ENCODE data around the gene APEH. TPM values are rescaled to one million over a fixed set of nuclear protein-coding genes. Genes with fewer than 3 reads are reported as not detected.
A peak's percentile ranks its signal among the peaks of the same experiment; 100 is the strongest.

Gene APEH
- total and polyA plus RNA-seq, 9 of the 15 experiments (the other 6 are each of a cell fraction or from before 2014, with no cell fraction given), result 70.9 to 177 (median 117) TPM

DNA sequence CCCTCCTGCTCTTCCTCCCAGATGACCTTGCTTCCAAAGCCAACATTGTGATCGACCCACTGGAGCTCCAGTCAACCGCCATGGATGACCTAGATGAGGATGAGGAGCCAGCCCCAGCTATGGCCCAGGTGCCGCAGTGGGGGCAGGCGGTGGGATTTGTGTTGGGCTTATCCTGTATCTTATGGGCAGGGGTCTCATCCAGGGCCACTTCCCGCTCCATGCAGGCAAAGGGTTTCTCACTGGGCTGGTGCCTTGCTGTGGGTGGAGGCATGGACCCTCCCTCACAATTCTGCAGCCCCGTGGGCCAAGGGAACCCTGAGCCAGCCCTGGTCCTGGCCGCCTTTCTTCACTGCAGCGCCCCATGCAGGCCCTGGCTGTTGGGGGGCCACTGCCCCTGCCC lies 30.5 kb downstream of the APEH start:
- in situ Hi-C loops (cut with MboI) (loop anchor here (5.0 kb wide), 1 partner anchor 138 kb away; no protein-coding TSS in a partner anchor), intact Hi-C loops (cut with micrococcal nuclease) (loop anchor here (5.0 kb wide), 1 partner anchor 203 kb away; no protein-coding TSS in a partner anchor)
- H3K9me3 ChIP-seq (replicated peaks; ENCODE audit: control insufficient read depth, insufficient read depth, low read depth, low read length), result no peaks in the 10 kb centered on the region
- H3K4me2 ChIP-seq (ENCODE audit: insufficient read depth, low read length), result no peak overlapping the region
- DNase-seq (ENCODE audit: extremely low read depth in 1 of 4, low spot score in 3 of 4) (no peak), FAIRE-seq (no peak), ATAC-seq (no peak)
- peaks cover 0 to 6% of the 10 kb centered on the region in 2 experiments; a peak in 2 of 5 replicates for H3K4me1 ChIP-seq (replicated peaks in 1 of 2; ENCODE audit: control insufficient read depth in 2 of 2, insufficient read depth in 2 of 2, low read length in 2 of 2)
- H3K27ac ChIP-seq (ENCODE audit: extremely low read depth, low read depth, low read length), result no peak overlapping the region
- no peaks in the 10 kb centered on the region for H4K20me1 ChIP-seq (replicated peaks; ENCODE audit: control insufficient read depth, insufficient read depth, low read length)
- no peak overlapping the region for H3K9ac ChIP-seq (ENCODE audit: insufficient read depth in 1 of 2, low read depth in 2 of 2, low read length in 2 of 2)
- H3K9me1 ChIP-seq (ENCODE audit: control insufficient read depth, insufficient read depth, low read length), result no peaks in the 10 kb centered on the region
- no peak overlapping the region for H2AFZ ChIP-seq (ENCODE audit: low read depth, low read length)
- ChIA-PET POLR2A (no interaction called here), CTCF (ENCODE audit: low intra/inter-chr PET ratio) (interaction anchor here (0.5 kb wide), 1 partner anchor 253 kb away, joined by 3 read pairs; no protein-coding TSS in a partner anchor)
- no peak overlapping the region for H3K4me3 ChIP-seq
- H3K36me3 ChIP-seq (ENCODE audit: control insufficient read depth, insufficient read depth, low read length), result peaks cover 74% of the 10 kb centered on the region; the same call in 2 of the 3 replicates
- 100% methylated on average over 2 of the region's 8 CpGs for WGBS (ENCODE audit: insufficient coverage, low coverage, missing lambda C conversion rate)
- peak; percentile 29; the same call in 1 of the 2 replicates for TF ChIP-seq POLR2G (IDR thresholded peaks at IDR 0.05; ENCODE audit: low read depth, low read length)
- TF ChIP-seq PYGO2 (tag; IDR thresholded peaks at IDR 0.05), result no peak
- no peaks in the 10 kb centered on the region for H3K27me3 ChIP-seq (ENCODE audit: control insufficient read depth in 2 of 2, insufficient read depth in 2 of 2, low read length in 2 of 2)
- H3K79me2 ChIP-seq (ENCODE audit: control insufficient read depth, insufficient read depth, low read length), result no peaks in the 10 kb centered on the region
- BruUV-seq (replicated peaks), result no TSS peak

GRCh38 chr3:49705390-49705960 lies 31.3 kb downstream of the APEH start:
- ChIA-PET POLR2A (no interaction called here), CTCF (ENCODE audit: low intra/inter-chr PET ratio) (no interaction called here)
- intact Hi-C loops (cut with micrococcal nuclease), result no loop called here
- no peaks in the 10 kb centered on the region for H4K20me1 ChIP-seq (replicated peaks; ENCODE audit: control insufficient read depth, insufficient read depth, low read length)
- H3K4me1 ChIP-seq (replicated peaks in 1 of 2; ENCODE audit: control insufficient read depth in 2 of 2, insufficient read depth in 2 of 2, low read length in 2 of 2), result peaks cover 0 to 6% of the 10 kb centered on the region in 2 experiments; a peak in 2 of 5 replicates
- ATAC-seq (no peak), FAIRE-seq (no peak), DNase-seq (ENCODE audit: extremely low read depth in 1 of 4, low spot score in 3 of 4) (no peak)
- no peak overlapping the region for H2AFZ ChIP-seq (ENCODE audit: low read depth, low read length)
- H3K9me1 ChIP-seq (ENCODE audit: control insufficient read depth, insufficient read depth, low read length), result no peaks in the 10 kb centered on the region
- H3K4me3 ChIP-seq, result no peak overlapping the region
- H3K27ac ChIP-seq (ENCODE audit: extremely low read depth, low read depth, low read length), result no peak overlapping the region
- in situ Hi-C loops (cut with MboI), result no loop called here
- H3K9me3 ChIP-seq (replicated peaks; ENCODE audit: control insufficient read depth, insufficient read depth, low read depth, low read length), result no peaks in the 10 kb centered on the region
- H3K27me3 ChIP-seq (ENCODE audit: control insufficient read depth in 2 of 2, insufficient read depth in 2 of 2, low read length in 2 of 2), result no peaks in the 10 kb centered on the region
- no peak overlapping the region for H3K9ac ChIP-seq (ENCODE audit: insufficient read depth in 1 of 2, low read depth in 2 of 2, low read length in 2 of 2)
- no TSS peak for BruUV-seq (replicated peaks)
- H3K36me3 ChIP-seq (ENCODE audit: control insufficient read depth, insufficient read depth, low read length), result peaks cover 65% of the 10 kb centered on the region; the same call in 2 of the 3 replicates
- H3K79me2 ChIP-seq (ENCODE audit: control insufficient read depth, insufficient read depth, low read length), result no peaks in the 10 kb centered on the region
- H3K4me2 ChIP-seq (ENCODE audit: insufficient read depth, low read length), result no peak overlapping the region
- TF ChIP-seq GATAD2A (IDR thresholded peaks at IDR 0.05) (no peak), CEBPG (CRISPR knock-in tag; IDR thresholded peaks at IDR 0.05) (no peak), CEBPG (tag; conservative IDR thresholded peaks at IDR 0.05 in 1 of 2, IDR thresholded peaks at IDR 0.05 in 1 of 2) (no peak), ZNF174 (CRISPR knock-in tag; IDR thresholded peaks at IDR 0.05) (no peak), EHMT2 (IDR thresholded peaks at IDR 0.05) (no peak), L3MBTL2 (IDR thresholded peaks at IDR 0.05) (no peak), MLLT1 (IDR thresholded peaks at IDR 0.05) (no peak), CHD1 (IDR thresholded peaks at IDR 0.05; ENCODE audit: low read length) (no peak), SNIP1 (IDR thresholded peaks at IDR 0.05; ENCODE audit: low read depth) (no peak), PTTG1 (tag; IDR thresholded peaks at IDR 0.05; ENCODE audit: low read depth) (no peak), SMAD1 (IDR thresholded peaks at IDR 0.05; ENCODE audit: low read depth, low read length, partially characterized antibody) (no peak)
- TF ChIP-seq, protein P1, sequence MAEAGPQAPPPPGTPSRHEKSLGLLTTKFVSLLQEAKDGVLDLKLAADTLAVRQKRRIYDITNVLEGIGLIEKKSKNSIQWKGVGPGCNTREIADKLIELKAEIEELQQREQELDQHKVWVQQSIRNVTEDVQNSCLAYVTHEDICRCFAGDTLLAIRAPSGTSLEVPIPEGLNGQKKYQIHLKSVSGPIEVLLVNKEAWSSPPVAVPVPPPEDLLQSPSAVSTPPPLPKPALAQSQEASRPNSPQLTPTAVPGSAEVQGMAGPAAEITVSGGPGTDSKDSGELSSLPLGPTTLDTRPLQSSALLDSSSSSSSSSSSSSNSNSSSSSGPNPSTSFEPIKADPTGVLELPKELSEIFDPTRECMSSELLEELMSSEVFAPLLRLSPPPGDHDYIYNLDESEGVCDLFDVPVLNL (CRISPR knock-in tag; IDR thresholded peaks at IDR 0.05; ENCODE audit: low read depth), result no peak
- 94% methylated on average over 8 of the region's 17 CpGs for WGBS (ENCODE audit: insufficient coverage, low coverage, missing lambda C conversion rate)
